Subcutaneous adipose tissue (tissue), 4 donors: ENCODE results near the gene MDH1B. TPM values are rescaled to one million over a fixed set of nuclear protein-coding genes. Genes with fewer than 3 reads are reported as not detected.

Experiments
- small RNA-seq: library from RNA; depleted of rRNA; stranded (forward); fragments of <200 nt; gene quantifications from one replicate; pipeline ENCODE3, GENCODE V24; 2016
- total RNA-seq, 4 donors: library from RNA; depleted of rRNA; stranded (reverse); fragments of >200 nt; gene quantifications; one replicate each; pipeline ENCODE4 v1.1.0, GENCODE V29; 2016
- TF ChIP-seq, protein P1 (sequence below): fragments of 450-650 bp; IDR thresholded peaks from one replicate; pipeline ENCODE4 v1.5.1; 2016; ENCODE audit warnings: low read depth, mild to moderate bottlenecking, control low read depth, antibody characterized with exemption, moderate library complexity

The MDH1B gene
- total RNA-seq, 4 donors from 2014 or later: 0.17 to 1.1 (median 0.51) TPM

DNA sequence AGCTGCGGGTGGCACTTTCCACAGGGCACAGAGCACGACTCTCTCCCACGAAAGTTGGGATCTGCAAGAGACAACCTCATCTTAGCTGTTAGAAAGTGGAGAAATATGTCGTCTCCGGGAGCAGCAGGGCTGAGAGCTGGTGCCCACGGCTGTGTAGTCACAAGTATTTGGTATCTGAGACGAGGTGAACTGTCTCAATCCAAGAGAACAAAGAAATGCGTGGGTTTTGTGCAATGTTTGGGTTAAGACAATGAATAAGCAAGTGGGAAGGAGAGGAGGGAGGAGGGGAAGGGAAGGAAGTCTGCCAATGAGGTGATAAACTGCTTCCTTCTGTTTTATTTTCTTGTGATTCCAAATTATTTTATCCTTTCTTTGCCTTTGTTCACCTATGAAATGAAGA lies 65.0 kb downstream of the MDH1B start:
- TF ChIP-seq, protein P1, sequence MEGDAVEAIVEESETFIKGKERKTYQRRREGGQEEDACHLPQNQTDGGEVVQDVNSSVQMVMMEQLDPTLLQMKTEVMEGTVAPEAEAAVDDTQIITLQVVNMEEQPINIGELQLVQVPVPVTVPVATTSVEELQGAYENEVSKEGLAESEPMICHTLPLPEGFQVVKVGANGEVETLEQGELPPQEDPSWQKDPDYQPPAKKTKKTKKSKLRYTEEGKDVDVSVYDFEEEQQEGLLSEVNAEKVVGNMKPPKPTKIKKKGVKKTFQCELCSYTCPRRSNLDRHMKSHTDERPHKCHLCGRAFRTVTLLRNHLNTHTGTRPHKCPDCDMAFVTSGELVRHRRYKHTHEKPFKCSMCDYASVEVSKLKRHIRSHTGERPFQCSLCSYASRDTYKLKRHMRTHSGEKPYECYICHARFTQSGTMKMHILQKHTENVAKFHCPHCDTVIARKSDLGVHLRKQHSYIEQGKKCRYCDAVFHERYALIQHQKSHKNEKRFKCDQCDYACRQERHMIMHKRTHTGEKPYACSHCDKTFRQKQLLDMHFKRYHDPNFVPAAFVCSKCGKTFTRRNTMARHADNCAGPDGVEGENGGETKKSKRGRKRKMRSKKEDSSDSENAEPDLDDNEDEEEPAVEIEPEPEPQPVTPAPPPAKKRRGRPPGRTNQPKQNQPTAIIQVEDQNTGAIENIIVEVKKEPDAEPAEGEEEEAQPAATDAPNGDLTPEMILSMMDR: no peak

DNA sequence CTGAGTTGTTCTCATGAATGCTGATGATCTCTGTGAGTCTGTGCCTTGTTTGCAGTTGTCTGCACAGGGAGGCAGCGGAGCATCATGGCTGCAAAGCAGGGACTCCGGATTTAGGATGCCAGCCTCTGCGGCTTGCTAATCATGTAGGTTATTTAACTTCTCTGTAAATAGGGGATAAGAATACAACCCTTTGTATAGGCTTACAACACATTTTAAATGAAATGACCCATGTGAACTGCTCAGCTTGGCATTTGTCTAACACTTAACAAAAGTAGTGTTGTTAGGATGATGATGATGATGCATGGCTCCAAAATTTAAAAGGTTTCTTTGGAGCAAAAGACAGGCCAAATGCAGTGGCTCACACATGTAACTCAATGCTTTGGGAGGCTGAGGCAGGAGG lies 66.3 kb downstream of the MDH1B start:
- TF ChIP-seq, protein P1: no peak

DNA sequence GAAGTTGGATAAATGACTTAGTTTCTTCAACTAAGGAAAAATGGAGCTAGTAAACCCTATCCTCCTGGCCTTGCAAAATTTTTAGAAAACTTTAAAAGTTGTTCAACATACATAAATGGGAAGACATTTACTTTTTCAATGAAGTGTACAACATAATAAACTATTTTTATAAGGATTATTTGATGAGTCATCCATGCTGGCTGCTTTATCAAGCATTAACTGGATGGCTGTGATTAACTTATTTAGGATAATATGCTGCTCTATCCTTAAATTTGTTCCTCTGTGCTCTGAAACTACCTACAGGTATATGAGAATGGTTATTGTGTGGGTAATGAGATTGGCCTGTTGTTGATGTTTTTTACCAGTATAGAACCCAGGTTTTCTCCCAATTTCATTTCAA lies 68.2 kb downstream of the MDH1B start:
- TF ChIP-seq, protein P1: no peak

DNA sequence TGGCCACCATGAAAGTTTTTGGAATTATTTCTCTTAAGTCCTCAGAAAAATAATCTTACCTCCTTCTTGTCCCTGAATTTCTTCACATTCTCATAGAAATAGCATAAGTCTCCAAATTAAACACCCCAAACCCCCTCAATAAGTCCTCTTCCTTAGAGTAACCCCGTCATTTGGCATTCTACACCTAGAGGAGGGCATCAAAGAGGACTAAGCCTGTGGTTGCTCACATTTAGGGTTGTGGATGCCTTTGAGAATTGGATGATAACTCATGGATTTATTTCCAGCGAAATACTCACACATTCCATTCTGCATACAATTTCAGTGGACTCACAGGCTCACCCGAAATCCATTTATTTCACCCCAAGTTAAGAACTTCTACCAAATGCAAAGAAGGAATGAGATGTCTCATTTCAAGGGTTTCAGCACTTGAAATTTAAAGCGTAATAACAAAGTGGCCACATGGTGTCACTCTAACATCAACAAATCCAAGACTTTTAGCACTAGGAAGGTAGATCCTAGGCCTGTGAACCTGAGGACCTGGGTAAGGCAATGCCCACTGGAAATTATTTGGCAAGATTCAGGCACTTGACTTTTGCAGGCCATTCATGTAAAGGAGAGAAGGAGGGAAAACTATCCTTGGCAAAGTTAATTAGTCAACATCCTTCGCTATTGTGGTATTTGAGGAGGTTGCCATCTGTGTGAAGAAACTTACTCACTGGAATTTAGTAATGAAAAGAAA lies 71.6 kb downstream of the MDH1B start:
- TF ChIP-seq, protein P1: no peak

DNA sequence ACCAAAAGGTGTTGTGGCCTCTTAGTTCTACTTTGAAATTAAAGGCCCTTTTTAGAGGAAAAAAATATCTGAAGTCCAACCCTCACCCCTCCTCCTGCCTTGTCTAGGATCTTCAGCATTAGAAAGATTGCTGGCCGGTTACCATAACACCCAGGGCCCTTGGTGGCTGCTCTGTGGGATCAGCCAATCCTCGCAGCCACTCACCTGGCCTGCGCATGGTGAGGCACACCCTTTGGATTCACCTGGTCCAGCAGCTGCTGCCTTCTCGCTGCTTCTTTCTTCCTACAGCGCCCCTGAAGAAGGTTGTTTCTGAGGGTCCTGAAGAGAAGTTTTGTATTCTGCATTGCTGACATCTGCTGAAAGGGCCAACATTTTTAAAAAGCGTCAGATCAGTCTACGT lies 72.2 kb downstream of the MDH1B start:
- TF ChIP-seq, protein P1: no peak

DNA sequence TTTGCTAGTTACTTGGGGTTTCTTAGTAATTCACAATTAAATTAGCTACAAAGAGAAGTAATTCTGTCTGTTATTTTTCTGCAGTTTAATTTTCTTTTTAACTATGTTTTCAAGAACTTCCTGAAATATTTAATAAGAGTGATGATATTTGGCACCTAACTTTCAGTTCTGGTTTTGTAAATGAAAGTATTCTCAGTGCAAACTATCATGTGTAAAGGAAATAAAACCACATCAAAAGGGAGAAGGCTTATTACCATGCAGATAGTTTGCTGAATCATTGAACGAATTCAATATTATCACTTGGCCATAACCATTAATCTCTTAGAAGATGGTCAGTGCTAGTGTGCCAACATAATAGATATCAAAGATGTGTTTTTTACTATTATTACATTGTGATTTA lies 76.1 kb downstream of the MDH1B start:
- TF ChIP-seq, protein P1: no peak

DNA sequence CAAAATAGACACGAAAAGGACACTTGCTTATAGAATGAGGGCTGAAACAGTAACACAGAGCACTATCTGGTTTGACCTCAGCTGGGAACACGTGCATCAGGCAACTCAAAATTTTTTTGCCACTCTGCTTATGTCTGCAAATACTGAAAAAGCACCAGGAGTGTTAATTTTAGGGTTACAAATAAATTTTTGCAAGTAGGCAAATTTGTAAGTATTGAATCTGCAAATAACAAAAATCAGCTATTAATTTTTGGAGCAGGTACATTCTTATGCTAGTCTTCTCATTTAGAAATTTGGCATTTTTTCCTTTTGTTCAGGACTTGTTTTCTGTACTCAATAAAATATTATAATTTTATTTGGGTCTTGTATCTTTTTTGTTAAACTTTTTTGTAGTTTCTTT lies 76.7 kb downstream of the MDH1B start:
- TF ChIP-seq, protein P1: no peak

Small RNA genes lying within 50 kb of the gene (small RNA-seq; reads per million reads assigned to genes)
- gene MIR3130-2 (not detected), gene RF00019 (0.49 reads per million)

Other genes starting within 250 kb of the MDH1B start
- gene FAM237A, start 122.8 kb downstream of the MDH1B start, total RNA-seq: not detected
- not detected for gene DYTN, start 46.9 kb downstream of the MDH1B start, total RNA-seq
- 10 to 100 TPM; 24.8 to 45.2 (median 27.2) TPM for gene FASTKD2, start 278 bp upstream of the MDH1B start, total RNA-seq
- gene CPO, start 174.2 kb upstream of the MDH1B start, total RNA-seq: 1 to 10 TPM in 2 of 4 donors, under 1 TPM in 1, not detected in 1; 0.44 to 2.4 (median 1.2) TPM